Activated CD4-positive, alpha-beta T cell treated with anti-CD3 and anti-CD28 coated beads, Interleukin-10, Interleukin-2, amounts not matched to agents 100 ng/mL and 50 ng/mL, durations not matched to agents 16 hours and 8 hours (primary cell): ENCODE results near the gene GGA3.
A peak's percentile ranks its signal among the peaks of the same experiment; 100 is the strongest.
"Not testable (repeated sequence)": the region's sequence is repeated elsewhere in the genome, so short reads cannot be mapped to it uniquely, and the experiment has no call there.

Source experiments
- DNase-seq: peaks from one replicate; pipeline ENCODE4 v3.0.0-alpha.2; 2020

The GGA3 gene

DNA sequence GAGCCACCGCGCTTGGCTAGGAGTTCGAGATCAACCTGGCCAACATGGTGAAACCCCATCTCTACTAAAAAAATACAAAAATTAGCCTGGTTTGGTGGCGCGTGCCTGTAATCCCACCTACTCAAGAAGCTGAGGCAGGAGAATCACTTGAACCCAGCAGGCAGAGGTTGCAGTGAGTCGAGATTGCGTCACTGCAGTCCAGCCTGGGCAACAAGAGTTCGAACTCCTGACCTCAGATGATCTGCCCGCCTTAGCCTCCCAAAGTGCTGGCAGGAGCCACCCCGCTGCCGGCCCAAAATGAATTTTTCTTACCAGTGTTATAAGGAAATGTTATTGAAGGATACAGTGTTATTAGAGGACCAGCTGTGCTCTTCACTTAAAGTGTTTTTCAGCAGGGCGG, 53.6 kb downstream of the GGA3 start:
- no peak for DNase-seq

GRCh38 chr17:75207050-75207407, 54.4 kb downstream of the GGA3 start:
- DNase-seq = not testable (repeated sequence)

DNA sequence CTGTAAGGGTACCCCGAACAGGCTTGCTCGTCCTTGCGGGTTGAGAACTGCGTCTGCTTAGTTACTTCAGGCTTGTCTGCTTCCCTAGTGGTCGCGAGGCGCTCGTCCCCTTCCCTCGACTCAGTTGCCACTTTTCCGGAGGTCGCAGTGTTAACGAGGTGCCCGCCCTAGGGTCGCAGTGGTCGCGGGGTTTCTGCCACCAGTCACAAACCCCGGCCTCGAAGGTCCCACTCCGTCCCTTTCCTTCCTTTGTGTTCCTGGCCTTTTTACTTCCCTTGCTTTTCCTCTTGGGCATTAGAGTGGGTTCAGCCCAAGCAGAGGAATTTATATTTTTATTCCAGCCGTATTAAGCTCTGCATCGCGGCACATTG, 55.6 kb downstream of the GGA3 start:
- no peak for DNase-seq

GRCh38 chr17:75205037-75205792, 56.2 kb downstream of the GGA3 start, which contains the start of gene NUP85:
NUP85 (plus strand) TSS chr17:75205679; CDS start chr17:75205762, 83 bp downstream.
- DNase-seq = peak; percentile 95

DNA sequence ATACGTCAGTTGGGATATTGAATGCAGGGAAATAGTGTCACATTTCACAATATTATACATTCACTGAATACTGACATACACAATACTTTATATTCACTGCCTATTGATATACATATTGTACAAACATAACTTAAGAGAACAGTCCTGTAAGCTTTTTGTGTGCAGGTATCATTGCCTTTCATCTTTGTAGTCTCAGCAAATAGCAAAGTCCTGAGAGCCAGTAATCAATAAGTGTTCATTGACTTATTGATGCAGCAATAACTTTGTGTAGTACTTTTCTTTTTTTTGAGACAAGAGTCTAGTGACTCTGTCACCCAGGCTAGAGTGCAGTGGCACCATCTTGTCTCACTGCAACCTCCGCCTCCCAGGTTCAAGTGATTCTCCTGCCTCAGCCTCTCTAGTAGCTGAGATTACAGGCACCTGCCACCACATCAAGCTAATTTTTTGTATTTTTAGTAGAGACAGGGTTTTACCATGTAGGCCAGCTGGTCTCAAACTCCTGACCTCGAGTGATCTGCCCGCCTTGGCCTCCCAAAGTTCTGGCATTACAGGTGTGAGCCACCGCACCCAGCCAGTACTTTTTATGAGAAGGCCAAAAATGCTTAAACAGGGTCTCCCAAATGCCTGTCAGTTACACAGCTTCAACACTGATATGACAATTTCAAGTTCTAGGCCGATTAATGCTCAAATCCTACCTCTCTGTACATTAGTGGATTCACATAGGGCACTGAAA, 61.4 kb downstream of the GGA3 start:
- DNase-seq = no peak

- DNase-seq = no peak
These were observed 66.5 kb downstream of the GGA3 start for GRCh38 chr17:75194879-75195278.

DNA sequence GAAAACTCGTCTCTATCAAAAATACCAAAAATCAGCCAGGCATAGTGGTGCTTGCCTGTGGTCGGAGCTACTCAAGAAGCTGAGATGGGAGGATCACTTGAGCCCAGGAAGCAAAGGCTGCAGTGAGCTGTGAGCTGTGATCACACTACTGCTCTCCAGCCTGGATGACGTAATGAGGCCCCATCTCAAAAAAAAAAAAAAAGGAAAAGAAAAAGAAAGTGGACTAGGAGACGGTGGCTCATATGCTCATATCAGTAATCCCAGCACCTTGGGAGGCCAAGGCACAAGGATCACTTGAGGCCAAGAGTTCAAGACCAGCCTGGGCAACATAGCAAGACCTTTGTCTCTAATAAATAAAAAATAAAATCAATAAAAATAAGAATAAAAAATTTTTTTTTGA, 69.8 kb downstream of the GGA3 start:
- no peak for DNase-seq

GRCh38 chr17:75188614-75189013, 72.8 kb downstream of the GGA3 start:
- DNase-seq = no peak
